EH (cell line): ENCODE results near the gene DPP4.
A peak's percentile ranks its signal among the peaks of the same experiment; 100 is the strongest.

ENCODE experiments used
- DNase-seq: peaks from one replicate; pipeline ENCODE4 v3.0.0-alpha.2; 2015; ENCODE audit warnings: low read depth

Gene DPP4

GRCh38 chr2:162073888-162074631 is at the start of gene DPP4:
DPP4 (minus strand) TSS chr2:162074215; CDS start chr2:162073981, 234 bp downstream.
- DNase-seq: peak; percentile 43

DNA sequence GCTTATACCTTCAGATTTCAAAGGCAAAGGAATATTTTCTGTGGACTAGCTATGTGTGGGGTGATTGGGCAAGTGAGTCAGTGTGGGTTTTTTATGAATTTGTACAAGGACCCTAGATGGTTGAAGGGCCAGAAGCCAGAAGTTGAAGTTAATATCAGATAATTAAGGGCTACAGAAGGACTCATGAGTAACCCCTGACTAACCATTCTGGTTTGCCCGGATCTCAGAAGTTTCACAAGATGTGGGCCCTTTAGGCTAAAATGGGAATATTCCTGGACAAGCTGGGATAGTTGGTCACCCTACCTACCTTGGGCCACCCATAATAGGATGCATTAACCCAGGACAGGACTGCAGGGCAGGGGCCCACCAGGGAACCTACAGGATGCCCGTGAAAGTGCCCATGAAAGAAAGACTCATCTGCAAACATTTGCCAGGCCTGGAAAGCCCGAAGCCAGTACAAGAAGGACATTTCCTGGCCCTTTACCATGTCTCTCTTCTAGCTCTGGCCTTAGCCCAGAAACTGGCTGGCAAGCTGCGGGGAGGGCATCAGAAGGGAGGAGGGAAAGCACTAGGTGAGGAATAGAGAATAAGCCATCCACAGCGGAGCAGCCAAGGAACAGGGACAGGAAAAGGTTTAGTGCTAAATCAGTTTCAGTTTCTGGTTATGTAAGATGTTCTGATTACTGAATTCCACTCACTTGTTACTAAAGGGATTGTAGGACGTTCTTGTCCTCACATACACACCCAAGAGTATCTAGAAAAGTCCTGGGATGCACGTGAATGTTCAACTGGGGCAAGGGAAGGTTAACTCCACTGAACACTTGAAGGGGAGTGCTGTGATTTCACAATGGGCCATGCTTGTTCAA is 44.4 kb upstream of the DPP4 start:
- DNase-seq: peak; percentile 88

- DNase-seq: peak; percentile 55
Measured at GRCh38 chr2:162116352-162116751, 42.3 kb upstream of the DPP4 start.

DNA sequence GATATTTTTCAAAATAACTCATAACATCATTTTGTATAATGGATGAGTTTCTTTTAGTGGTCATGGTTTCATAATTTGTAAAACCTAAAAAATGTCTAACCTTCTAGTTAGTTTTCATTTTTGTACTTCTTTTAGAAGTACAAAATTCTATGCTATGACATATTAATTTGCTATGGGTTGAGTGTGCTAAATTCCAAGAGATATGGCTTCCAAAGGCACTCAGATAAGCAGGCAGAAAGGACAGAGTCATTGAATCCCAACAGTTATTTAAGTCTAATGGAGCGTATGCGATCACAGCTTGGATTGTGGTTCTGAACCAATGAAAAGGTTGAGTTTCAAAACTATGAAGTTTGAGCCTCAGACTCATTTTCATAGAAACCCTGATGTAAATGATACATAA is 41.1 kb upstream of the DPP4 start:
- no peak for DNase-seq

GRCh38 chr2:162114271-162114670 is 40.3 kb upstream of the DPP4 start:
- DNase-seq: peak; percentile 46

- DNase-seq: peak; percentile 77
Measured at GRCh38 chr2:162113776-162114168, 39.8 kb upstream of the DPP4 start.

DNA sequence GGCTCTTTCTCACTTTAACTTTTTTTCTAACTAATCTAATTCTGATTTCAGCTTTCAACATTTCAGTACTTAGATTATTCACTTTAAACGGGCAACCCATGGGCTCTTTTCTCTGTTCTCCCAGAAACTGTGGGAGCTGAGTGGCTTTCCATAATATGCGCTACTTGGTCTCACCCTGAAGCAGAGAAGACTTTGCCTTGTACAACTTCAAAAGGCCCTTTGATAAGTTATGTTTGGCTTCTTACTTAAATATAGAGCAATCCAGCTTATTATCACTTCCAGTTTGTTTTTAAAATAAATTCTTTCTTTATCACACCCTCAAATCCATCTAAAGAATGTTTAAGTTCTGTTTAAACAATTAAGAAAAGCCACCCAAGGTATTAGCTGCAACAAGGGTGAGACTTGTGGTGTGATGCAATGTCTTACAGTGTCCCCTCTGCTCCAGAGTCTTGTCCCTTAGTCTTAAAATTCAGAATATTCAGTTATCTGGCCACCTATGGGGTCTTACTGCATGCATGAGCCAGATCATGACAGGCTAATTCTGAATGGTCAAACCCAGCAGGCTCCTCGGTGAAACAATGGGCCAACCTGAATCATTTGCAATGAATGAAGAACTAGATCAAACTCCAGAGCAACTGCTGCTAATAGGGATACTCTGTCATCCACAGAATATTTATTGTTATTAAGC is 39.2 kb upstream of the DPP4 start:
- no peak for DNase-seq

GRCh38 chr2:162111958-162112850 is 38.2 kb upstream of the DPP4 start:
- DNase-seq: no peak

DNA sequence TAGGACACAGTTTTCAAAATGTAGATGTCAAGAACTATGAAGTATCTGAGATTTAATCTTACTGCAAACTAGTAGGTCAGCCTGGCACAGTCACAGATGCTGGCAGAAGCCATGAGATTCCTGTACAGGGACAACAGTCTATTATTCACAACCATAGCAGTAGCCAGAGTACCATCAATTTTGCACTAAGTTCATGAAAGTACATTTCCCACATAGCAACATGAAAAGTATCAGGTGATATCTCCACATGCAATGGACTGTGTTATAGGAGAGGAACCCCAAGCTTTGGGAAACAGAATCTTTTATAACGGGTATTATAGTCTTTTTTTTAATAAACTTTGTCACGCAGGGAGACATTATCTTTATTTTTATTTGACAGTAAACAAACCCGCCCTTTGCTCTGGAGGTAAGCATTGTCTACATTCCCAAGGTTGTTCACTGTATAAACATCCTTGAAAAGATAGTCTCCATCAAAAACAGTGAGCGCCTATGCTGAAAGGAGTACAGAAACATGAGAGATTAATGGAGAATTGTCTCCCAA is 33.4 kb upstream of the DPP4 start:
- no peak for DNase-seq

- DNase-seq: no peak
Measured at GRCh38 chr2:162106746-162107145, 32.7 kb upstream of the DPP4 start.

DNA sequence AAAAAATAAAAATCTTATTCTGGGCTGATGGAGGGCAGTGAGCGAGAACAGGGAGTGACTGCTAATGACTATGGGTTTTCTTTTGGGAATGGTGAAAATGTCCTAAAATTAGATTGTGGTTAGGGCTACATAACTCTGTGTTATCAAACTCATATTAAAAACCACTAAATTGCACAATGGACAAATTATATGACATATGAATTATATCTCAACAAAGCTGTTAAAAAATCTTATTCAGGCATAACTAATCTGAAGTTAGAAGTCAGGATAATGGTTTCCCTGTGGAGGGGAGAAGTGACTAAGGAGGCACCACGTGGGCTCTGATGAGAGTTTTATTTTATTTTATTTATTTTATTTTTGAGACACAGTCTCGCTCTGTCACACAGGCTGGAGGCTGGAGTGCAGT is 32.1 kb upstream of the DPP4 start:
- peak; percentile 72 for DNase-seq

GRCh38 chr2:162103443-162104009 is 29.5 kb upstream of the DPP4 start:
- DNase-seq: no peak

- no peak for DNase-seq
Measured at GRCh38 chr2:162100579-162100978, 26.6 kb upstream of the DPP4 start.

- DNase-seq: no peak
Measured at GRCh38 chr2:162099836-162100235, 25.8 kb upstream of the DPP4 start.

- DNase-seq: peak; percentile 96
Measured at GRCh38 chr2:162092658-162093556, 18.9 kb upstream of the DPP4 start.

- DNase-seq: no peak
Measured at GRCh38 chr2:162092008-162092390, 18.0 kb upstream of the DPP4 start.

- peak; percentile 75 for DNase-seq
Measured at GRCh38 chr2:162091325-162092007, 17.5 kb upstream of the DPP4 start.

DNA sequence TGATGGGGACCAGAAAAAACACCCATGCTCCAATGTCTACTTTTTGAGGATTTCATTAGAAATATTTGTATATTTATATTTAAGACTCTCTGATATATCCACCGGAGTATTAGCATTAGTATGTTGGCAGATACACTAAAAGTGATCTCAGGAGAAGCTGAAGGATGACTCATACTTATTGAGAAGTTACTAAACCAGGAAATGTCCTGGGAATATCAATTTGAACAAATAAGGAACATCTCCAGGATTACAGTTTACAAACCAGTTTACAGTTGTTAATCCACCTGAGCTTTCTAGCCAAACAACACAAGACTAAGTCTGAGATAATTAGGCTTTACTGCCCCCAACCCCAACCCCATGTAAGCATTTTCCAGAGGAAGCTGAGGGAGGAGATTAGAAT is 16.1 kb upstream of the DPP4 start:
- peak; percentile 24 for DNase-seq

DNA sequence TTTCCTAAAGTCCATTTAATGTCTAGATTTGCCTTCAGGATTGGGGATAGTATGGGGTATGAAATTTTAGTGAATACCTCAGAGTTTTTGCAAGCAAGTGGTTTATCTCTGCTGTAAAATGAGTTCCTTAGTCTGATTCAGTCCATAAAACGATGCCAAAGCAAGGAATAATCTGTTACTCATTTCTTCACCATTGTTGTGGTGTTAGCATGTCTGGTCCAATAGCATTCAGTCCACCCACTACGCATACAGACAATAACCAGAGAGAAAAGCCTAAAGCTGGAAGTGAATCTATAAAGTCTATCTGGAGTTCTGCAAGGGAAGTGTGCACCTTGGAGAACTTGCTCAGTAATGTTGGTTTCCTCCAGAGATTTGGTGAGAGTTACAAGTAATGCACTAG is 12.9 kb upstream of the DPP4 start:
- peak; percentile 64 for DNase-seq
